Heart left ventricle (tissue), 16 donors: ENCODE measurements around the gene IFNA7. TPM values are rescaled to one million over a fixed set of nuclear protein-coding genes. Genes with fewer than 3 reads are reported as not detected.
"Not testable (repeated sequence)": the region's sequence is repeated elsewhere in the genome, so short reads cannot be mapped to it uniquely, and the experiment has no call there.

Experiments
- ATAC-seq, 4 donors: fragments of 200-7000 bp; cut with Tn5 transposase; one replicate each; pipeline ENCODE4 v1.9.1; 2020 to 2022; ENCODE audit warnings: moderate library complexity in 4 of 4, mild to moderate bottlenecking in 3 of 4, moderate number of reproducible peaks in 1 of 4
- DNase-seq, 5 donors: peaks; one replicate each; pipeline ENCODE4 v3.0.0-alpha.2; 2020
- H3K27ac ChIP-seq, 12 donors: fragments of 200-600 bp; sonication (generic) in 4 of 12; one replicate each; pipeline versions ENCODE4 v1.5.0 to v1.8.0; 2016 to 2022; ENCODE audit warnings: mild to moderate bottlenecking in 2 of 12
- H3K27me3 ChIP-seq, 9 donors: fragments of 200-600 bp; sonication (generic) in 2 of 9; one replicate each; pipeline versions ENCODE4 v1.5.1 to v1.8.0; 2016 to 2022; ENCODE audit warnings: mild to moderate bottlenecking in 3 of 9
- H3K36me3 ChIP-seq, 9 donors: fragments of 200-600 bp; sonication (generic) in 2 of 9; one replicate each; pipeline versions ENCODE4 v1.5.0 to v1.8.0; 2018 to 2022; ENCODE audit warnings: mild to moderate bottlenecking in 2 of 9
- H3K4me1 ChIP-seq, 12 donors: fragments of 200-600 bp; sonication (generic) in 4 of 12; one replicate each; pipeline versions ENCODE4 v1.5.0 to v1.8.0; 2016 to 2022; ENCODE audit warnings: mild to moderate bottlenecking in 3 of 12
- H3K4me3 ChIP-seq, 12 donors: fragments of 200-600 bp; sonication (generic) in 4 of 12; one replicate each; pipeline versions ENCODE4 v1.5.0 to v1.8.0; 2017 to 2022; ENCODE audit warnings: mild to moderate bottlenecking in 9 of 12, moderate library complexity in 4 of 12
- H3K9me3 ChIP-seq, 12 donors: fragments of 200-600 bp; sonication (generic) in 4 of 12; one replicate each; pipeline versions ENCODE4 v1.5.0 to v1.8.0; 2016 to 2022; ENCODE audit warnings: mild to moderate bottlenecking in 1 of 12
- POLR2A ChIP-seq, 2 donors: fragments of 450-650 bp; IDR thresholded peaks; one replicate each; pipeline ENCODE4 v1.6.1; 2017; ENCODE audit warnings: antibody characterized with exemption in 2 of 2, mild to moderate bottlenecking in 2 of 2, moderate library complexity in 2 of 2
- WGBS, 4 donors: extraction: QIAGEN DNeasy Blood & Tissue Kit in 2 of 4; methylation state at CpG; one replicate each; pipeline versions ENCODE4 v1.1.5 to v1.1.7; 2013 to 2018; 5-methylcytosine and 5-hydroxymethylcytosine counted together
- intact Hi-C, 10 donors: fragments of 100-400 bp; cut with DNase I; formaldehyde crosslinking; loops; one replicate each; pipeline versions ENCODE4 v1.11.1 to v1.14.2; 2022
- polyA plus RNA-seq, 2 donors: library from polyadenylated mRNA; stranded (reverse); fragments of 200-250 nt; gene quantifications; one replicate each; pipeline ENCODE4 v1.2.3, GENCODE V29; 2013
- total RNA-seq, 9 donors: library from RNA; depleted of rRNA in 2 of 9; stranded (reverse); fragments of >200 nt in 2 of 9; fragmentation: NEBNext Ultra II Directional in 3 of 9; extraction: Animal tissue kit (Norgen Biotek cat#: 25700) in 3 of 9; gene quantifications; one replicate each; pipeline versions ENCODE4 v1.1.0 to v1.2.4, GENCODE V29; 2016 to 2023
- TF ChIP-seq, protein P1 (sequence below), 12 donors: fragments of 200-600 bp; sonication (generic) in 4 of 12; IDR thresholded peaks; one replicate each; pipeline versions ENCODE4 v1.5.0 to v1.8.0; 2018 to 2022; ENCODE audit warnings: antibody characterized with exemption in 12 of 12, mild to moderate bottlenecking in 5 of 12
- donor health status: ischemic (EF 13 %, LVEDD 7.1; RV severe dilation, severe dysfunction).
- donor health status: healthy with polysubstance abuse.
- donor health status: DM: no; HTN: yes; CAD: no.
- donor health status: DM: no; HTN: no; CAD: no.
- donor health status: ischemic (EF 25% LVEDD 6.9; RV normal size, moderate dysfunction).
- donor health status: ischemic (EF 25% LVEDD 5.7; RV mildly dilated, moderate dysfunction).
- donor health status: healthy.
- donor health status: DM: yes; HTN: yes; CAD: no.
- donor health status: ischemic (EF 35%, LVEDD 5.7; RV mildly dilated, moderate dysfunction).
- donor health status: nonischemic (EF 11% LVEDD 7.7; RV severe dilation, severe dysfunction).
- donor health status: DM: yes; HTN: yes; CAD: no.
- donor health status: PGD.
- donor health status: ischemic (EF 29% LVEDD 5.4; RV normal size, mild dysfunction).
- donor health status: nonischemic (EF 23%, LVEDD 6.1; RV moderate dilation, normal function).

IFNA7 gene
- total and polyA plus RNA-seq, 11 donors, result not detected

DNA sequence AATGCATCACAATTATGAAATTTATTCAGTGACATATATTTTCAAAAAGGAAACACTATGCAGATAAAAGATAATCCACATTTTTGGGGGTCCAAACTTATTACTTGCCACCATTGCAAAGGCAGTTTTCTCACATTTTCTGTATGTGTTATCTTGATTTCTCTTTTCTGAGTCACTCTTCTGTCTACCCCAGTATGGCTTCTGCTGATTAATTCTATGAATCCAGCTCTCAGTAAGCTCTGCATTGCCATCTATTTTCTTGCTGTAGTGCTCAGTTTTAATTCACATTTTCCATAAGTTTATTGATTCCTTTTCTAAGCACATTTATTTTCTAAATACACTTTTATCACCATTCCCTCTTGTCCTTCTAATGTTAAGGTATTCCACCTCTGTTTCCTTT is 3.2 kb upstream of the IFNA7 start:
- H3K4me3 ChIP-seq, result no peak overlapping the region
- intact Hi-C loops, result no loop called here
- no peaks in the 10 kb centered on the region for H3K4me1 ChIP-seq
- TF ChIP-seq POLR2A (IDR thresholded peaks at IDR 0.05), result no peak
- TF ChIP-seq, protein P1, sequence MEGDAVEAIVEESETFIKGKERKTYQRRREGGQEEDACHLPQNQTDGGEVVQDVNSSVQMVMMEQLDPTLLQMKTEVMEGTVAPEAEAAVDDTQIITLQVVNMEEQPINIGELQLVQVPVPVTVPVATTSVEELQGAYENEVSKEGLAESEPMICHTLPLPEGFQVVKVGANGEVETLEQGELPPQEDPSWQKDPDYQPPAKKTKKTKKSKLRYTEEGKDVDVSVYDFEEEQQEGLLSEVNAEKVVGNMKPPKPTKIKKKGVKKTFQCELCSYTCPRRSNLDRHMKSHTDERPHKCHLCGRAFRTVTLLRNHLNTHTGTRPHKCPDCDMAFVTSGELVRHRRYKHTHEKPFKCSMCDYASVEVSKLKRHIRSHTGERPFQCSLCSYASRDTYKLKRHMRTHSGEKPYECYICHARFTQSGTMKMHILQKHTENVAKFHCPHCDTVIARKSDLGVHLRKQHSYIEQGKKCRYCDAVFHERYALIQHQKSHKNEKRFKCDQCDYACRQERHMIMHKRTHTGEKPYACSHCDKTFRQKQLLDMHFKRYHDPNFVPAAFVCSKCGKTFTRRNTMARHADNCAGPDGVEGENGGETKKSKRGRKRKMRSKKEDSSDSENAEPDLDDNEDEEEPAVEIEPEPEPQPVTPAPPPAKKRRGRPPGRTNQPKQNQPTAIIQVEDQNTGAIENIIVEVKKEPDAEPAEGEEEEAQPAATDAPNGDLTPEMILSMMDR (IDR thresholded peaks at IDR 0.05), result no peak
- ATAC-seq (no peak), DNase-seq (no peak)
- peaks cover 0 to 4% (median 0%) of the 10 kb centered on the region in 12 donors for H3K9me3 ChIP-seq
- no peak overlapping the region for H3K27ac ChIP-seq
- H3K36me3 ChIP-seq, result no peaks in the 10 kb centered on the region
- H3K27me3 ChIP-seq, result no peaks in the 10 kb centered on the region

DNA sequence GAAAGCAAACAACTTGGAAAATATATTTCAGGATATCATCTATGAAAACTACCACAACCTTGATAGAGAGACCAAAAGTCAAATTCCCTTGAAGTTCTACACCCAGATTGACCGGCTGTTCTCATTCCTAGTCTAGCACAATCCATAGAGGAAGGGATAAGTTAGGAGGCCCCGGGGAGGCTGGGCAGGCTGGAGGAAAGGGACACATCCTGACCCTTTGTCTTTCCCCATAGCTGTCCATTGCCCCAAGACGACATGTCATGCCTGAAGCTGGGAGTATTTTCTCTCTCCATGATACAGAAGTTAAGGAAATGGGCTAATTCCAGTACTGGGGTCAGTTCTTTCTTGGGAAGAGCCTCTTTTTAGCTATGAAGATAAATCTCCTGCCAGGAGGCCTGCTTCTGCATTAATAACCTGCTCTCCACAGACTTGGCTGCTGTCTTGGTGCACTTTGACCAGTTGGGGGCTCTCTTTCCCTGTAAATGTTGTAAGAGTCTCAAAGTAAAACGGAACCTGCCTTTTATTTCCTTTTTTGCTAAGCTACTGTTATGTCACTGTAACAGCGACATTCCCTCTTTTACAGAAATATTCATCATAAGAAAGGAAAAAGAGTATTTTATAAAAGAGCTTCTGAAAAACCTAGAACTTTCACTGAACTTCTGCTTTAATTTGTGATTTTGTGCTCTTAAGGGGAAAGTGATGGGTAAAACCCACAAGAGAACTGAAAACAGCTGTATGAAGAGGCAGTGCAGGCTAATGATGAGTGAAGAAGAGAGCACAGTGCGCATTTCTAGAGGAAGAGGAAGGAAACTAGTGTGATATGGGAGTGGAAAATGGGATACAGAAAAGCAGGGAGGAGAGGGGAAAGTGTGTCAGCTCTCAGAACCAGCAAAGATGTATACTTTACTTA is 6.9 kb downstream of the IFNA7 start:
- H3K27ac ChIP-seq, intact Hi-C loops, H3K36me3 ChIP-seq, DNase-seq, H3K9me3 ChIP-seq, H3K27me3 ChIP-seq, H3K4me1 ChIP-seq: not testable (repeated sequence)
- ATAC-seq, result peak in 3 of 4 donors; percentile 62 to 82 (median 70)
- TF ChIP-seq, protein P1 (IDR thresholded peaks at IDR 0.05), result peak in 11 of 12 donors; percentile 19 to 62 (median 46)
- H3K4me3 ChIP-seq, result peak overlapping the region in 1 of 12 donors; percentile 13
- 34 to 40% (median 39%) methylated on average over 6 of the region's 6 CpGs for WGBS, 4 donors

DNA sequence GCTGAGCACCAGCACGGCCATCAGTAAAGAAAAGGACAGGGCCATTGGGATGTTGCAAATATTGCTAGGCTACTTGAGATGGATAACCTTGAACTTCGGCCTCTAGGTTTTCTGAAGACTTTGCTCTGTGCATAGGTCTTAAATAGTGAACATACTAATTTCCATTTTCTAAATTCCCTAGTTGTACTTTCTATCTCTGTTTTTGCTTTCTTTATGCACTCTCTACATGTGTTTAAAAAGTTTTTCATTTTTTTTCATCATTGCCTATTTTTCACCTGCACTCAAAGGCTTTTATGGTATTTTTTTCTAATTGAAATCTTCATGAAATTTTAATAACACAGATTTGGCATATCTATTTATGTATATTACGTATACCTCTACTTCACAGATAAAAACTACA is 14.5 kb downstream of the IFNA7 start, which contains the start of gene IFNA4:
Gene IFNA4, minus strand, starts transcription at position 101 of the 400 bp plus-strand sequence. Its CDS starts 56 bp downstream, at position 45.
- H3K27me3 ChIP-seq, H3K4me3 ChIP-seq, DNase-seq, H3K27ac ChIP-seq, ATAC-seq, H3K4me1 ChIP-seq, H3K36me3 ChIP-seq, H3K9me3 ChIP-seq: not testable (repeated sequence)
- intact Hi-C loops, result loop anchor here in 1 of 10 donors (10.0 kb wide), 1 partner anchor 597 kb away; no protein-coding TSS in a partner anchor
- WGBS, 4 donors, result 82 to 93% (median 89%) methylated on average over 3 of the region's 3 CpGs

DNA sequence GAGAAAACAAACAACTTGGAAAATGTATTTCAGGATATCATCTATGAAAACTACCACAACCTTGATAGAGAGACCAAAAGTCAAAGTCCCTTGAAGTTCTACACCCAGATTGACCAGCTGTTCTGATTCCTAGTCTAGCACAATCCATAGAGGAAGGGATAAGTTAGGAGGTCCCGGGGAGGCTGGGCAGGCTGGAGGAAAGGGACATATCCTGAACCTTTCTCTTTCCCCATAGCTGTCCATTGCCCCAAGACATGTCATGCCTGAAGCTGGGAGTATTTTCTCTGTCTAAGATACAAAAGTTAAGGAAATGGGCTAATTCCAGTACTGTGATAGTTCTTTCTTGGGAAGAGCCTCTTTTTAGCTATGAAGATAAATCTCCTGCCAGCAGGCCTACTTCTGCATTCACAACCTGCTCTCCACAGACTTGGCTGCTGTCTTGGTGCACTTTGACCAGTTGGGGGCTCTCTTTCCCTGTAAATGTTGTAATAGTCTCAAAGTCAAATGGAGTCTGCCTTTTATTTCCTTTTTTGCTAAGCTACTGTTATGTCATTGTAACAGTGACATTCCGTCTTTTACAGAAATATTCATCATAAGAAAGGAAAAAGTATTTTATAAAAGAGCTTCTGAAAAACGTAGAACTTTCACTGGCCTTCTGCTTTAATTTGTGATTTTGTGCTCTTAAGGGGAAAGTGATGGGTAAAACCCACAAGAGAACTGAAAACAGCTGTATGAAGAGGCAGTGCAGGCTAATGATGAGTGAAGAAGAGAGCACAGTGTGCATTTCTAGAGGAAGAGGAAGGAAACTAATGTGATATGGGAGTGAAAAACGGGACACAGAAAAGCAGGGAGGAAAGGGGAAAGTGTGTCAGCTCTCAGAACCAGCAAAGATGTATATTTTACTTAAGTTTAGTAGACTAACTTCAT is 18.9 kb downstream of the IFNA7 start:
- H3K4me1 ChIP-seq, H3K27ac ChIP-seq: not testable (repeated sequence)

More for the DNA sequence above, 18.9 kb downstream of the IFNA7 start:
- H3K9me3 ChIP-seq, H3K36me3 ChIP-seq, DNase-seq, H3K4me3 ChIP-seq, H3K27me3 ChIP-seq: not testable (repeated sequence)
- intact Hi-C loops, result loop anchor here in 1 of 10 donors (10.0 kb wide), 1 partner anchor 602 kb away; no protein-coding TSS in a partner anchor
- 35 to 39% (median 39%) methylated on average over 4 of the region's 4 CpGs for WGBS, 4 donors
- TF ChIP-seq, protein P1 (IDR thresholded peaks at IDR 0.05), result peak in 8 of 12 donors; percentile 15 to 48 (median 36)
- ATAC-seq, result peak in 1 of 4 donors; percentile 71
